ENCODE data around the gene WWOX. TPM values are rescaled to one million over a fixed set of nuclear protein-coding genes. Genes with fewer than 3 reads are reported as not detected.

WWOX gene
- total and polyA plus RNA-seq, 2 experiments from 2014 or later: 22.1 to 123 TPM

DNA sequence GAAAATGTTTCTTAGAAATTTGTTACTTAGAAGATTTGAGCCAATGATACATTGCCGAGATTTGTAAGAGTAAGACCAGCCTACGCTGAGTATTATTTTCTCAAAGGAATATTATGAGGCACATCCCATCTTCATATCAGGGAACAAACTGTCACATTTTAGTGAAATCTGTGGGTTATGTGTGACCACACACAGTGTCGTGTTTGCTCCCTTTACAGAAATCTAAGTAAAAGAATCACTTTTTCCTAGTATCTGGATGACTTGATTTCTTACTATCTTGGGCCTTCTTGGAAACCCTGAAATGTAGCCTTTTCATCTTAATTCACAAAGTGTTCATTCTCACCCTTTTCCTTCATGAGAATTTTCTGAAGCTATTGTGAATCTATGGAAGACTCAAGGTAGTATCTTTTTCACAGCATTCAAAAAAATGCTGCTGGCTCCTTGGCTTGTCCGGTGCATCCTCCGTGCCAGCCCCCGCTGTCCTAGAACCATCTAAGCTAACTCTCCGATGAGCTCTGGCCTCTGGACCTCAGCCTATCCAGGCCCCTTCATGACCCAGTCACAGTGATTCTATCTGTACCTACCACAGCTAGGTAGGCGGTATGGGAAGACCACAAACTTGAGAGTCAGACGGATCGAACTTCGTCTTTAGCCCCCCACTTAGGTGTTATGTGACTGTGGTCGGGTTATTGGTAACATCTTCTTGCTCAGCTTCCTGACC, 976.8 kb downstream of the WWOX start:
- Histone ChIP-seq H3K4me3 (no peak overlapping the region), H3K27me3 (no peaks in the 10 kb centered on the region), H3K27ac (no peak overlapping the region), H3K9me3 (ENCODE audit: low read depth) (no peaks in the 10 kb centered on the region), H3K36me3 (no peaks in the 10 kb centered on the region), H3K4me1 (ENCODE audit: low read depth) (peaks cover 15% of the 10 kb centered on the region)
- no peak for DNase-seq (ENCODE audit: low read depth in 1 of 2, low spot score in 1 of 2)
- TF ChIP-seq, protein P1, sequence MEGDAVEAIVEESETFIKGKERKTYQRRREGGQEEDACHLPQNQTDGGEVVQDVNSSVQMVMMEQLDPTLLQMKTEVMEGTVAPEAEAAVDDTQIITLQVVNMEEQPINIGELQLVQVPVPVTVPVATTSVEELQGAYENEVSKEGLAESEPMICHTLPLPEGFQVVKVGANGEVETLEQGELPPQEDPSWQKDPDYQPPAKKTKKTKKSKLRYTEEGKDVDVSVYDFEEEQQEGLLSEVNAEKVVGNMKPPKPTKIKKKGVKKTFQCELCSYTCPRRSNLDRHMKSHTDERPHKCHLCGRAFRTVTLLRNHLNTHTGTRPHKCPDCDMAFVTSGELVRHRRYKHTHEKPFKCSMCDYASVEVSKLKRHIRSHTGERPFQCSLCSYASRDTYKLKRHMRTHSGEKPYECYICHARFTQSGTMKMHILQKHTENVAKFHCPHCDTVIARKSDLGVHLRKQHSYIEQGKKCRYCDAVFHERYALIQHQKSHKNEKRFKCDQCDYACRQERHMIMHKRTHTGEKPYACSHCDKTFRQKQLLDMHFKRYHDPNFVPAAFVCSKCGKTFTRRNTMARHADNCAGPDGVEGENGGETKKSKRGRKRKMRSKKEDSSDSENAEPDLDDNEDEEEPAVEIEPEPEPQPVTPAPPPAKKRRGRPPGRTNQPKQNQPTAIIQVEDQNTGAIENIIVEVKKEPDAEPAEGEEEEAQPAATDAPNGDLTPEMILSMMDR (IDR thresholded peaks at IDR 0.05; ENCODE audit: low read depth, low read length): no peak

GRCh38 chr16:79077346-79077745, 977.9 kb downstream of the WWOX start:
- TF ChIP-seq, protein P1 (IDR thresholded peaks at IDR 0.05; ENCODE audit: low read depth, low read length): no peak
- Histone ChIP-seq H3K27me3 (no peaks in the 10 kb centered on the region), H3K4me3 (no peak overlapping the region)

GRCh38 chr16:79079656-79080420, 980.4 kb downstream of the WWOX start:
- TF ChIP-seq, protein P1 (IDR thresholded peaks at IDR 0.05; ENCODE audit: low read depth, low read length): no peak
- H3K27ac ChIP-seq: no peak overlapping the region
- DNase-seq (ENCODE audit: low read depth in 1 of 2, low spot score in 1 of 2): no peak
- H3K4me1 ChIP-seq (ENCODE audit: low read depth): peaks cover 10% of the 10 kb centered on the region
- H3K36me3 ChIP-seq: no peaks in the 10 kb centered on the region
- H3K4me3 ChIP-seq: no peak overlapping the region
- H3K27me3 ChIP-seq: no peaks in the 10 kb centered on the region
- H3K9me3 ChIP-seq (ENCODE audit: low read depth): no peaks in the 10 kb centered on the region

More at GRCh38 chr16:79077346-79077745, 977.9 kb downstream of the WWOX start:
- Histone ChIP-seq H3K36me3 (no peaks in the 10 kb centered on the region), H3K27ac (no peak overlapping the region), H3K4me1 (ENCODE audit: low read depth) (peaks cover 10% of the 10 kb centered on the region), H3K9me3 (ENCODE audit: low read depth) (no peaks in the 10 kb centered on the region)
- DNase-seq (ENCODE audit: low read depth in 1 of 2, low spot score in 1 of 2): no peak

DNA sequence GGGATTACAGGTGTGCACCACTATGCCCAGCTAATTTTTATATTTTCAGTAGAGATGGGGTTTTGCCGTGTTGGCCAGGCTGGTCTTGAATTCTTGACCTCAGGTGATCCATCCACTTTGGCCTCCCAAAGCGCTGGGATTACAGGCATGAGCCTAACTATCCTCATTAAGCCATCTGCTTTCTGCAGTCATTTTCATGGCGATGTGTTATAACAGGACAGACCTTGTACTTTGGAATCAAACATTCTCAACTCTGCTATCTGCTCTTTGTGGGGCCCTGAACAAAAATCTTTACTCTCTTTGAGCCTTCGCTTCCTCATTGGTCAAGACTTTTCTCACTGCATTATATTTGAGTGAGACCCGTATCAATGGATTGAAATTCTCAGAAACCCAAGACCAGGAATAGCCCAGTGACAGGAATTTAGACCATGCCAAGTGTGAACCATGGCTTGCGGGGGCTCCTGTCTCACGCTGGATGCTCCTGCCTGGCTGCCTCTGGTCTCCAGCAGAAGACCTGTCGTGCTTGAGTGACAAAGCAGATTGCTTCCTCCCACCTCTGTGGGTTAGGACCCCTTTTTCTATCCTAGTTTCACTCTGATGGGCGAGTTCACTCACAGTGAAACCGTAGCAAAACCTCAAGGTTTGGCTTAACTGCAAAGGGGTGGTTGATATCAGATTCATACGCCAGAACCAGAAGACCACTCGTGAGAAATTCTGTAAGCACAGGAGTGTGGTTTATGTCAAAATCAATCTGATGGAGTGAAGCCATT, 982.0 kb downstream of the WWOX start:
- TF ChIP-seq, protein P1 (IDR thresholded peaks at IDR 0.05; ENCODE audit: low read depth, low read length): no peak
- H3K4me1 ChIP-seq (ENCODE audit: low read depth): peaks cover 10% of the 10 kb centered on the region
- no peaks in the 10 kb centered on the region for H3K27me3 ChIP-seq
- no peaks in the 10 kb centered on the region for H3K36me3 ChIP-seq
- H3K4me3 ChIP-seq: no peak overlapping the region
- H3K27ac ChIP-seq: no peak overlapping the region
- H3K9me3 ChIP-seq (ENCODE audit: low read depth): no peaks in the 10 kb centered on the region
- no peak for DNase-seq (ENCODE audit: low read depth in 1 of 2, low spot score in 1 of 2)

DNA sequence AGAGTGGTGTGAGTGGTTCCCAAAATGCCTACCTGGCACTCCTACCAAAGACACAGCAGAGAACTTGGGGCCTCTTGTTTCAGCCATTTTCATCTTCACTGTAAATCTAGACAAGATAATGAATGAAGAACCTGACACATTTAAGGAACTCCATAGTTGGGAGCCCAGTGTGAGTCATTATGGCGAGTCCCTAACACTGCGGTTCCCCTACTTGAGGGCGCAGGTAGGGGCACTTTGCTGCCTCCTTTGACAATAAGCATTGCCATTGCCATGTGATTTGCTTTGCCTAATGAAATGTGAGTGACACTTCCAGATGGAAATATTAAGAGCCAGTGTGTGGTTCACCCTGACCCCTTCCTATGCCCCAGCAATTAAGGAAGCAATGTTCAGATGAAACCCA, 983.5 kb downstream of the WWOX start:
- peaks cover 8% of the 10 kb centered on the region for H3K4me1 ChIP-seq (ENCODE audit: low read depth)
- H3K9me3 ChIP-seq (ENCODE audit: low read depth): no peaks in the 10 kb centered on the region
- TF ChIP-seq, protein P1 (IDR thresholded peaks at IDR 0.05; ENCODE audit: low read depth, low read length): no peak
- H3K27me3 ChIP-seq: no peaks in the 10 kb centered on the region
- no peaks in the 10 kb centered on the region for H3K36me3 ChIP-seq
- H3K4me3 ChIP-seq: no peak overlapping the region
- H3K27ac ChIP-seq: no peak overlapping the region
- no peak for DNase-seq (ENCODE audit: low read depth in 1 of 2, low spot score in 1 of 2)
